Spleen (tissue), 7 donors: ENCODE measurements around the gene PFKFB1.

Experiments
- POLR2AphosphoS5 ChIP-seq, 3 donors: sonication (generic); formaldehyde crosslinking; IDR thresholded peaks; one replicate each; pipeline ENCODE4 v1.5.1; 2017; ENCODE audit warnings: antibody characterized with exemption in 3 of 3
- TF ChIP-seq, protein P1 (sequence below), 11 experiments: fragments of 200-600 bp in 7 of 11; fragments of 450-650 bp in 4 of 11; sonication (generic) in 4 of 11; IDR thresholded peaks in 8 of 11; conservative IDR thresholded peaks in 3 of 11; 1 replicate in 7 of 11; 2 replicates in 4 of 11; pipeline versions ENCODE4 v1.4.0 to v1.8.0; 2016 to 2021; ENCODE audit warnings: antibody characterized with exemption in 11 of 11, inconsistent platforms in 4 of 11, mild to moderate bottlenecking in 1 of 11
- donor health status: DM: no; HTN: no; CAD: no; lungs with moderate emphysema.
- donor health status: DM: no; HTN: no; CAD: no.
- donor health status: DM: no; HTN: no; CAD: no.

DNA sequence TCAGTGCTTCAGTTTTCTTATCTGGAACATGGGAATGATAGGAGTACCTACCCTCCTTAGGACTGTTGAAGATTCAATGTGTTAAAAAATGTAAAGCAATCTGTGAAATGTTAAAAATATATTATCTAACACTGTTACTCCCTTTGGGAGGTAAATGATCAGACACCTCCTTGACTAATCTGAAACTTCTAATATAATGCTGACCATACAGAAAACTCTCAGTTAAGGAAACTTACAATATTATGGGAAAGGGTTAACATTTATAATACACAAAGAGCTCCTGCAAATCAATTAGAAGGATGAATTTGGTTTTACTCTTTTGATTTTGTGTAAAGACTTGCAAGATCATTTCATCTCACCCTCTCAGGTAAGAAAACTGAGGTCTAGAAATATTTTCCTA is 1.6 kb upstream of the PFKFB1 start:
- TF ChIP-seq POLR2AphosphoS5 (IDR thresholded peaks at IDR 0.05), result no peak
- TF ChIP-seq, protein P1, sequence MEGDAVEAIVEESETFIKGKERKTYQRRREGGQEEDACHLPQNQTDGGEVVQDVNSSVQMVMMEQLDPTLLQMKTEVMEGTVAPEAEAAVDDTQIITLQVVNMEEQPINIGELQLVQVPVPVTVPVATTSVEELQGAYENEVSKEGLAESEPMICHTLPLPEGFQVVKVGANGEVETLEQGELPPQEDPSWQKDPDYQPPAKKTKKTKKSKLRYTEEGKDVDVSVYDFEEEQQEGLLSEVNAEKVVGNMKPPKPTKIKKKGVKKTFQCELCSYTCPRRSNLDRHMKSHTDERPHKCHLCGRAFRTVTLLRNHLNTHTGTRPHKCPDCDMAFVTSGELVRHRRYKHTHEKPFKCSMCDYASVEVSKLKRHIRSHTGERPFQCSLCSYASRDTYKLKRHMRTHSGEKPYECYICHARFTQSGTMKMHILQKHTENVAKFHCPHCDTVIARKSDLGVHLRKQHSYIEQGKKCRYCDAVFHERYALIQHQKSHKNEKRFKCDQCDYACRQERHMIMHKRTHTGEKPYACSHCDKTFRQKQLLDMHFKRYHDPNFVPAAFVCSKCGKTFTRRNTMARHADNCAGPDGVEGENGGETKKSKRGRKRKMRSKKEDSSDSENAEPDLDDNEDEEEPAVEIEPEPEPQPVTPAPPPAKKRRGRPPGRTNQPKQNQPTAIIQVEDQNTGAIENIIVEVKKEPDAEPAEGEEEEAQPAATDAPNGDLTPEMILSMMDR (IDR thresholded peaks at IDR 0.05 in 8 of 11, conservative IDR thresholded peaks at IDR 0.05 in 3 of 11), result no peak
